Stimulated activated CD8-positive, alpha-beta memory T cell treated with anti-CD3 and anti-CD28 coated beads, Interleukin-12 subunit alpha, Interleukin-12 subunit beta, amount 100 ng/mL, for 1 hour (primary cell): ENCODE measurements around the gene DEK.
"Not testable (repeated sequence)": the region's sequence is repeated elsewhere in the genome, so short reads cannot be mapped to it uniquely, and the experiment has no call there.

Experiments
- DNase-seq: peaks from one replicate; pipeline ENCODE4 v3.0.0-alpha.2; 2020; ENCODE audit warnings: low read depth

Gene DEK

DNA sequence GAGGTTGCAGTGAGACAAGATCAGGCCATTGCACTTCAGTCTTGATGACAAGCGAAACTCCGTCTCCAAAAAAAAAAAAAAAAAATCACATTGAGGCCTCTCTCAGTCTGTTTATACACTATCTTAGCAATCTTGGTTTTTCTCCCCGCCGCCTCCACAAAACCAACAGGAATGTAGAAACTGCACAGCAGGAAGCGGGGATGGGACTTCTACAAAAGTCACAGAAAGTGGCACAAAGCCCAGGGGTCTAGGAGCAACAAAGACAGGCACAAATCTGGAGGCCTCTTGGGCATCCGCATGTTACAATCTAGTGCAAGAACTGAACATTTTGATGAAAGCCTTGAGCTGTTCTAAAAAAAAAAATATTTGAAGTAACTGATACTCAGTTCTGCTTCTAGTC, 60.5 kb downstream of the DEK start:
- no peak for DNase-seq

DNA sequence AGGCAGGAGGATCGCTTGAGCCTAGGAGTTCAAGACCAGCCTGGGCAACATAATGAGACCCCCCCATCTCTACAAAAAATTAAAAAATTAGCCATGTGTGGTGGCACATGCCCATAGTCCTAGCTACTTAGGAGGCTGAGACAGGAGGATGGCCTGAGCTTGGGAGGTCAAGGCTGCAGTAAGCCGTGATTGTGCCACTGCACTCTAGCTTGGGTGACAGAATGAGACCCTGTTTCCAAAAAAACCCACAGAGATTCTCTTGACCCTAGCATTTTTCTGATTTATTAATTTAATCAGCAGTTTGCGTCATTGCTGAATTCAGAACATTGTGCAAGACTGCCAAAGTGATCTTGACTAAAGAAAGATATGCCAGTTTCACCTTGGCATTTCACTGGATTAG, 72.3 kb downstream of the DEK start:
- DNase-seq = no peak

DNA sequence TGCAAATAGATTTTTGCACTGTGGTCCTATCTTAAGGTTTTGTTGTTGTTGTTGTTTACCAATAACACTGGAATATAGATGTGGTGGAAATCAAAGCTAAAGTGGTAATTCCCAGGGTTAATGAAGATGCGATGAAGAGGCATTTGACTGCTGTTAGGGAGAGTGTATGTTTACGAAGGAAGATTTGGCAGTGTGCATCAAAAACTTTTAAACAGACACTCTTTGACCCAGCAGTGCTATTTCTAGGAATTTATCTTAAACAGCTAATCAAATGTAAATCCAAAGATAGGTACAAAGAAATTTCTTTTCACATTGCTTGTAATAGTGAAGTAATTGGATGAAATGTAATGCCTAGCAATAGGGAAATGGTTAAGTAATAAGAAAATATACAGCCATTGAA, 75.1 kb downstream of the DEK start:
- DNase-seq = no peak

DNA sequence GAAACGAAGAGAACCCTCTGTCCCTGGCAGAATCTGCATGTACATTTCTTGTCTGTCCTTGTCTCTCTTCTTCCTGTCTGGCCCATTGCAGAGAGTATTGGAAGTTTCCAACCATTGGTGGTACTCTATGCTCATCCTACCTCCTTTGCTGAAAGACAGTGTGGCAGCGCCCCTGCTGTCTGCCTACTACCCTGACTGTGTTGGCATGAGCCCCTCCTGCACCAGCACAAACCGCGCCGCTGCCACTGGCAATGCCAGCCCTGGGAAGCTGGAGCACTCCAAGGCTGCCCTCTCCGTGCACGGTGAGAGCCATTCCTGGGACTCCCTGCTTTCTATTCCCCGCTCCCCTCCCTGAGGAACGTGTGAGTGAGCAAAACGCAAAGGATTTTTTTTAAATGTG, 76.6 kb downstream of the DEK start:
- DNase-seq = no peak

DNA sequence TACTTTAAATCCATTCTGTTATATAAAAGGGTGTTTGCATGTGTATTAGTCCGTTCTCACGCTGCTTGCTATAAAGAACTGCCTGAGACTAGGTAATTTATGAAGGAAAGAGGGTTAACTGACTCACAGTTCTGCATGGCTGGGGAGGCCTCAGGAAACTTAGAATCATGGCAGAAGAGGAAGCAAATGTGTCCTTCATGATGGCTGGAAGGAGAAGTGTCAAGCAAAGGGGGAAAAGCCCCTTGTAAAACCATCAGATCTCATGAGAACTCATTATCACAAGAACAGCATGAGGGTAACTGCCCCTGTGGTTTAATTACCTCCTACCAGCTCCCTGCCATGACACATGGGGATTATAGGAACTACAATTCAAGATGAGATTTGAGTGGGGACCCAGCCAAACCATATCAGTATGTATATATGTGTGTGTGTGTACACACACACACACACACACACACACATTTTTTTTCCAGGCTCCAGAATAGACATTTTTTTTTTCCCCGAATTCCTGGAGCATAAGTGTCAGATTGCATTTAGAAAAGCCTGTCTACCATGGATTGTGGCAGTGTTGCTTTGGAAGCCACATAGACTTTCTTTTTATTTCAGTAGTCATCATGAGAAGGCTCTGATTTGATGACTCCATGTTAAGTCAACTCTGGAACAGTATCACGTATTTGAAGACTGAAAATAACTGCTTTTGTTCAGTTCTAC, 77.6 kb downstream of the DEK start:
- no peak for DNase-seq

DNA sequence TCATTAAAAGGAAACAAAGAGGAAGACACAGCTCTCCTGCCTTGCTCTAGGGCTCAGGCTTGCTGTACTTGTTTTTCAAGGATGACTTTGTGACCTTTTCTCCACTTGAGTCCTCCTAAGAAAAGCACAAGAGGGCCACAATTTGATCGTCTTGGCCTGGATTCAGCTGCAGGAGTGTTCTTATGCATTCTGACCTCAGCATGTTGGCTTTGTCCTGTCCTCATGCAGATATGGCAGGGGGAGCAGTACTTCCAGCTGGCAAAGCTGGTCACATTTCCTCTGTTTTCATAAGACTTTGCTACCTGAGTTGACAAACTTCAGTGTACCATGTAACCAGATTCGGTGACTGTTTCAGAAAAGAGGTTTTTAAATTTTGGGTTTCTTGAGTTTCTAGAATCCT, 78.3 kb downstream of the DEK start:
- no peak for DNase-seq

DNA sequence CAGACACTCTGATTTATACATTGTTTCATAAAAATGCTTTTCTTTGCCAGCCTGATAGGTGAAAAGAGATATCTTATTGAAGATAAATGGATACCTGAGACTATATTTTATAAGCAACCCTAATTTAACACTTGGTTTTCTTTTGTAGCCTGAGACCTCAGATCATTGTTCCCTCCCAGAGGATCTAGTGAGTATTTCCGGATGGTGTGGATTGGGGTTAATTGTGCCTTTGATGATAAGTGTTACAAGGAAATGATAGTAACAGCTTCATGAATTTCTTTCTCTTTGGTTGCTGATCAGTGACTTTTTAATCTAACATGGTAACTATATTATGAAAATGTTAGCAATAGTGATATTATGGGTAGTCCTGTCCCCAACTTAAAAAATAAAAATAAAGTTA, 78.7 kb downstream of the DEK start:
- DNase-seq = no peak

DNA sequence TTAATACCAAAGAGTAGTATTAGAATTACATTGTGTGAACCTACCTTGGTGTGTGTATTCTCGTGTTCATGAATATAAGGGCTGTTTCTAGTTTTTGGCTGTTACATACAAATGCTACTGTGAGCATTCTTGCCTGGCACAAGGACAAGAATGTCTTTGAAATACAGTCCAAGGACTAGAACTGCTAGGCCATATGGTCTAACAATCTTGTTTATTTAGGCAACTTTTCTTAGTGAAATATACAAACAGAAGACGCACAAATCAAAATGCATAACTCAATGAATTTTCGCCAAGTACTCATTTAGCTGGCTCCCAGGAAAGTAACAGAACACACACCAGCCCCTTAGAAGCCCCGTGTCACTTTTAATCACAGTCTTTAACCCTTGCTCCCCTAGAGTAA, 80.6 kb downstream of the DEK start:
- no peak for DNase-seq

DNA sequence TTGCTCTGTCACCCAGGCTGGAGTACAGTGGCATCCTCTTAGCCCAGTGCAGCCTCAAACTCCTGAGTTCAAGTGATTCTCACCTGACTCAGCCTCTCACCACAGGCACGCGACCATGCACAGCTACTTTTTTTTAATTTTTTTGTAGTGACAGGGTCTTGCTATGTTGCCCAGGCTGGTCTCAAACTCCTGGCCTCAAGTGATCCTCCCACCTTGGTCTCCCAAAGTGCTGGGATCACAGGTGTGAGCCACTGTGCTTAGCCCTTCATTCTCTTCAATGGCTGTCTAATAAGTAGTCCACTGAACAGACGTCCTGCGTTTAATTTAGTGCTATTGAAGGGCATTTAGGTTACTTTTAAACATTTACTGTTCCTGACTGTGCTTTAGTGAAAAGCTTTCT, 81.8 kb downstream of the DEK start:
- no peak for DNase-seq

DNA sequence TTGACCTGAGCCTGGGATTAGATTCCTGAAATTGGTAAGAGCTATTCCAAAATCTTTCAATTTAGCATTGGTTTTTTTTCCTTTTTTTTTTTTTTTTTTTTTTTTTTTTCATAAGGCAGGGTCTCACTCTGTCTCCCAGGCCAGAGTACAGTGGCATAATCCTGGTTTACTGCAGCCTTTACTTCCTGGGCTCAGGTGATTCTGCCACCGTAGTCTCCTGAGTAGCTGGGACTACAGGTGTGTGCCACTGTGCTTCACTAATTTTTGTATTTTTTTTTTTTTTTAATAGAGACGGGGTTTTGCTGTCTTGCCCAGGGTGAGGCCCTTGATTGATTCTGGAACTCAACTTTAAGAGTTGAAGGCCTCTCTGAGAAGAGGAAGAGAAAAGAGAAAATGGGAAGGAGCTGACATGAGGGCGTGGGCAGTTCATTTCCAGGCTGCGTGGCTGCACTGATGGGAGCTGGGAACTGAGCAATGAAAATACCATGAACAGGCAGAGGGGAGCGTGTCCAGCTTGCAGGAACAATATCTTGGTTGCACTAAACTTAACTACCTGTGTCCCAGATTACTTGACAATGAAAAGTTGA, 84.5 kb downstream of the DEK start:
- DNase-seq = no peak

DNA sequence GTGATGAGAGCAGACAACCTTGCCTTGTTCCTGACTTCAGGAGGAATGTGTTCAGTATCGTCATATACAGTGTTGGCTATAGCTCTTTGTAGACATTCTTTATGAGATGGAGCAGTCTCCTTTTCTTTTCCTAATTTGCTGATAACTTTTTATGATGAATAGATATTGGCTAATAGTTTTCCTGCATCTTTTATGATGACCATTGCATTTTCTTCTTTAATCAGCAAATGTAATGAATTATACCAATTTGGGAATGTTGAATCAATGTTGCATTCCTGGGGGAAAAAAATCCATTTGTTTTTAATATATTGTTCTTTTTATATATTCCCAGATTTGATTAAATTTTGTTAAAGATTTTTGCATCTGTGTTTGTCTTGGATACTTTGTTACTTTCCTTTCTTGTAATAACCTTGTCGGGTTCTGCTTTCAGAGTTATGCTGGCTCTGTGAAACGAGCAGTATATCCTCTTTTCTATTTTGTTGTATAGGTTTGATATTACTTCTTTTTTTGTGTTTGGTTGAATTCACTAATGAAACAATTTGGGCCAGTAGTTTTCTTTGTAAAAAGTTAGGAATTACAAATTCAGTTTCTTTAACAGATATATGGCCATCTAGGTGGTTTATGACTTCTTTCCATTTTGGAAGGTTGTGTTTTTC, 85.2 kb downstream of the DEK start:
- no peak for DNase-seq

DNA sequence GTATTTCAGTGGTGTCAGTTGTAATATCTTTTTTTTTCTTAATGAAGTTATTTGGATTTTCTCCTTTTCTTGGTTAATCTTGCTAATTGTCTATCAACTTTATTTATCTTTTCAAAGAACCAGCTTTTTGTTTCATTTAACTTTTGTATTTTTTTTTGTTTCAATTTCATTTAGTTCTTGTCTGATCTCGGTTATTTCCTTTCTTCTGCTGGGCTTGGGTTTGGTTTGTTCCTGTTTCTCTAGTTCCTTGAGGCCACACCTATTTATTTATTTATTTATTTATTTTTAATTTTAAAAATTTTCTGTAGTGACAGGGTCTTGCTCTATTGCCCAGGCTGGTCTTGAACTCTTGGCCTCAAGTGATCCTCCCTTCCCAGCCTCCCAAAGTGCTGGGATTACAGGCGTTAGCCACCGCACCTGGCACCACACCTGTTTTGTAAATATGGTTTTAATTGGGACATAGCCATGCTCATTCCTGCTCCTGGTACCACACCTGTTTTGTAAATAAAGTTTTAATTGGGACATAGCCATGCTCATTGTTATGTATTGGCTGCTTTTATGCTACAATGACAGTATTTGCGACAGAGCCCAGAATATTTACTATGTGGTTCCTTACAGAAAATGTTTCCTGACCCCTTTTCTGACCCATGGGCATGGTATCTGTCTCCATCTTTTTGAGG, 86.9 kb downstream of the DEK start:
- DNase-seq = no peak

DNA sequence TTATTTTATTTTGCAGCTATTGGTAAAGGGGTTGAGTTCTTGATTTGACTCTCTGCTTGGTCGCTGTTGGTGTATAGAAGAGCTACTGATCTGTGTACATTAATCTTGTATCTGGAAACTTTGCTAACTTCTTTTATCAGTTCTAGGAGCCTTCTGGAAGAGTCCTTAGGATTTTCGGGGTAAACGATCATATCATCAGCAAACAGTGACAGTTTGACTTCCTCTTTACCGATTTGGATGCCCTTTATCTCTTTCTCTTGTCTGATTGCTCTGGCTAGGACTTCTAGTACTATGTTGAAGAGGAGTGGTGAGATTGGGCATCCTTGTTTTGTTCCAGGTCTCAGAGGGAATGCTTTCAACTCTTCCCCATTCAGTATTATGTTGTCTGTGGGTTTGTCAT, 88.1 kb downstream of the DEK start:
- DNase-seq = not testable (repeated sequence)
